H9 (cell line): ENCODE data around the gene HEXIM1. TPM values are rescaled to one million over a fixed set of nuclear protein-coding genes. Genes with fewer than 3 reads are reported as not detected.
A peak's percentile ranks its signal among the peaks of the same experiment; 100 is the strongest.

Experiments used
- DNase-seq: peaks from one replicate; pipeline ENCODE4 v3.0.0-alpha.2; 2017
- H2AFZ ChIP-seq: one replicate; pipeline ENCODE4 v1.6.1; 2013; ENCODE audit warnings: mild to moderate bottlenecking, low read length, control low read depth, moderate library complexity
- H2AK5ac ChIP-seq: 2 replicates; pipeline ENCODE4 v1.6.1; 2013; ENCODE audit warnings: low read length, control low read depth, mixed read lengths; ENCODE audit not compliant: insufficient read length
- H2BK120ac ChIP-seq: one replicate; pipeline ENCODE4 v1.6.1; 2013; ENCODE audit warnings: low read depth, mild to moderate bottlenecking, low read length, control low read depth, inconsistent platforms; ENCODE audit not compliant: poor library complexity, severe bottlenecking
- H2BK12ac ChIP-seq: 2 replicates; pipeline ENCODE4 v1.6.1; 2013; ENCODE audit warnings: low read length, control low read depth, mixed read lengths, low read depth; ENCODE audit not compliant: insufficient read length
- H2BK15ac ChIP-seq: 2 replicates; pipeline ENCODE4 v1.6.1; 2013; ENCODE audit warnings: low read depth, low read length, control low read depth
- H2BK20ac ChIP-seq: one replicate; pipeline ENCODE4 v1.6.1; 2013; ENCODE audit warnings: low read depth, mild to moderate bottlenecking, low read length, control low read depth, inconsistent platforms; ENCODE audit not compliant: poor library complexity, severe bottlenecking
- H2BK5ac ChIP-seq: 2 replicates; pipeline ENCODE4 v1.6.1; 2013; ENCODE audit warnings: low read length, control low read depth, mixed read lengths; ENCODE audit not compliant: insufficient read length
- H3K14ac ChIP-seq: 2 replicates; pipeline ENCODE4 v1.6.1; 2013; ENCODE audit warnings: low read length, control low read depth; ENCODE audit not compliant: insufficient read depth
- H3K18ac ChIP-seq: 2 replicates; pipeline ENCODE4 v1.6.1; 2013; ENCODE audit warnings: low read depth, mild to moderate bottlenecking, mixed read lengths, low read length, control low read depth; ENCODE audit not compliant: insufficient read length
- H3K23ac ChIP-seq: 2 replicates; pipeline ENCODE4 v1.6.1; 2013; ENCODE audit warnings: low read length, control low read depth, mixed read lengths, low read depth; ENCODE audit not compliant: insufficient read length
- H3K23me2 ChIP-seq: 2 replicates; pipeline ENCODE4 v1.6.1; 2013; ENCODE audit warnings: low read depth, mild to moderate bottlenecking, mixed read lengths, low read length, control low read depth; ENCODE audit not compliant: insufficient read length, poor library complexity, severe bottlenecking
- H3K27ac ChIP-seq: 2 replicates; pipeline ENCODE4 v1.5.1; 2013; ENCODE audit warnings: low read length, control low read depth, mixed read lengths, low read depth; ENCODE audit not compliant: insufficient read length
- H3K27me3 ChIP-seq: 2 replicates; pipeline ENCODE4 v1.6.1; 2013; ENCODE audit warnings: low read length, control low read depth, inconsistent platforms; ENCODE audit not compliant: insufficient read depth
- H3K4ac ChIP-seq: 2 replicates; pipeline ENCODE4 v1.6.1; 2013; ENCODE audit warnings: low read depth, mild to moderate bottlenecking, control low read depth, inconsistent platforms, low read length, moderate library complexity
- H3K4me1 ChIP-seq: 2 replicates; pipeline ENCODE4 v1.6.1; 2013; ENCODE audit warnings: low read length, control low read depth, inconsistent platforms; ENCODE audit not compliant: insufficient read depth
- H3K4me2 ChIP-seq: 2 replicates; pipeline ENCODE4 v1.6.1; 2013; ENCODE audit warnings: low read length, control low read depth, mixed read lengths; ENCODE audit not compliant: insufficient read length, insufficient read depth
- H3K56ac ChIP-seq: 2 replicates; pipeline ENCODE4 v1.6.1; 2013; ENCODE audit warnings: low read depth, mild to moderate bottlenecking, mixed read lengths, low read length, control low read depth; ENCODE audit not compliant: insufficient read length
- H3K79me1 ChIP-seq: 2 replicates; pipeline ENCODE4 v1.6.1; 2013; ENCODE audit warnings: low read depth, mild to moderate bottlenecking, moderate library complexity, low read length, control low read depth, inconsistent platforms; ENCODE audit not compliant: insufficient read depth, poor library complexity, severe bottlenecking
- H3K79me2 ChIP-seq: 2 replicates; pipeline ENCODE4 v1.6.1; 2013; ENCODE audit warnings: low read length, control low read depth, inconsistent platforms; ENCODE audit not compliant: insufficient read depth
- H3K9ac ChIP-seq: 2 replicates; pipeline ENCODE4 v1.6.1; 2013; ENCODE audit warnings: low read length, control low read depth, mixed read lengths; ENCODE audit not compliant: insufficient read length; ENCODE audit errors: extremely low read depth
- H3K9me3 ChIP-seq: one replicate; pipeline ENCODE4 v1.6.1; 2013; ENCODE audit warnings: low read depth, low read length, inconsistent platforms; ENCODE audit not compliant: control insufficient read depth
- H3T11ph ChIP-seq: one replicate; pipeline ENCODE4 v1.6.1; 2013; ENCODE audit warnings: mild to moderate bottlenecking, low read length, control low read depth, inconsistent platforms
- H4K20me1 ChIP-seq: one replicate; pipeline ENCODE4 v1.6.1; 2013; ENCODE audit not compliant: control insufficient read depth, insufficient read length, insufficient read depth
- H4K5ac ChIP-seq: 2 replicates; pipeline ENCODE4 v1.6.1; 2013; ENCODE audit warnings: low read depth, mild to moderate bottlenecking, mixed read lengths, low read length, control low read depth; ENCODE audit not compliant: insufficient read length
- H4K8ac ChIP-seq: replicated peaks from 2 replicates; pipeline ENCODE4 v1.6.1; 2013; ENCODE audit warnings: low read length, control low read depth, mixed read lengths, low read depth; ENCODE audit not compliant: insufficient read length
- H4K91ac ChIP-seq: 2 replicates; pipeline ENCODE4 v1.6.1; 2013; ENCODE audit warnings: low read depth, mild to moderate bottlenecking, moderate library complexity, mixed read lengths, low read length, control low read depth; ENCODE audit not compliant: insufficient read length
- H3K27ac Mint-ChIP-seq, 3 experiments: 2 replicates in 2 of 3; 3 replicates in 1 of 3; pipeline ENCODE4 v1.8.0; 2020 to 2021; ENCODE audit warnings: mixed read lengths in 3 of 3, mild to moderate bottlenecking in 1 of 3, moderate library complexity in 1 of 3
- H3K27me3 Mint-ChIP-seq: 2 replicates; pipeline ENCODE4 v1.8.0; 2021; ENCODE audit warnings: low read depth, mild to moderate bottlenecking, moderate library complexity, mixed read lengths
- H3K36me3 Mint-ChIP-seq, 3 experiments: 2 replicates in 2 of 3; 3 replicates in 1 of 3; pipeline ENCODE4 v1.8.0; 2020 to 2021; ENCODE audit warnings: low read depth in 3 of 3, mixed read lengths in 3 of 3; ENCODE audit not compliant: insufficient read depth in 1 of 3
- H3K4me1 Mint-ChIP-seq, 2 experiments: 2 replicates each; pipeline ENCODE4 v1.8.0; 2020; ENCODE audit warnings: mixed read lengths in 2 of 2
- H3K4me3 Mint-ChIP-seq, 2 experiments: 2 replicates in 1 of 2; 3 replicates in 1 of 2; pipeline ENCODE4 v1.8.0; 2020 to 2021; ENCODE audit warnings: mild to moderate bottlenecking in 2 of 2, mixed read lengths in 2 of 2, moderate library complexity in 1 of 2
- H3K9me3 Mint-ChIP-seq, 2 experiments: 2 replicates in 1 of 2; 3 replicates in 1 of 2; pipeline ENCODE4 v1.8.0; 2020; ENCODE audit warnings: mild to moderate bottlenecking in 2 of 2, mixed read lengths in 2 of 2, moderate library complexity in 1 of 2
- CTCF ChIP-seq: fragments of 200-600 bp; sonication (generic); conservative IDR thresholded peaks from 3 replicates; pipeline ENCODE4 v1.8.0; 2021; ENCODE audit warnings: antibody characterized with exemption, mild to moderate bottlenecking
- WGBS: extraction: QIAGEN DNeasy Blood & Tissue Kit; methylation state at CpG from one replicate; pipeline ENCODE4 v1.1.7; 2013; ENCODE audit warnings: missing lambda C conversion rate, low lambda C conversion rate, mixed read lengths; ENCODE audit not compliant: insufficient read length; ENCODE audit errors: extremely low coverage; 5-methylcytosine and 5-hydroxymethylcytosine counted together
- total RNA-seq: library from RNA; stranded (reverse); gene quantifications from 2 replicates; pipeline ENCODE4 v1.2.1, GENCODE V29; 2021

Gene HEXIM1
- total RNA-seq, 1 experiment from 2014 or later, result 32.4 TPM

DNA sequence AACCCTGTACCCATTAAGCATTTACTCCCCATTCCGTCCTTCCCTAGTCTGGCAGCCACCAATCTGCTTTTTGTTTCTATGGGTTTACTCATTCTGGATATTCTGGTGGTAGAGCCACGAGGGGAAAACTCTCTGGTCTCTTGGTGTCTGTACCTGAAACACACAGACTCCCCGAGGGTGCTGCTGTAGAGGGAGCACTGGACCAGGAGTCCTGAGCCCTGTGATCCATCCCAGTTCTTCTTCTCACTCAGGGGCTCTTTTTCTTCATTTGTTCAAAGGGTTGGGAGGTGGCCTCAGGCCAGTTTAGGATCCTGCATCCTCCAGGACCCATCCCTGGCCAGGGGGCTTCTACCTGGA is 27.5 kb downstream of the HEXIM1 start:
- no CpG with 5 or more reads among the region's 3 CpGs for WGBS
- H2BK15ac ChIP-seq, result 0 out of 2 replicates have a peak overlapping the region, but pooled peaks have one; percentile 24

More for the DNA sequence above, 27.5 kb downstream of the HEXIM1 start:
- Mint-ChIP-seq H3K4me3 (no peak overlapping the region), H3K4me1 (peaks cover 21 to 34% of the 10 kb centered on the region in 2 experiments), H3K27me3 (no peaks in the 10 kb centered on the region; the same call in 1 of the 2 replicates), H3K9me3 (no peaks in the 10 kb centered on the region), H3K27ac (no peak overlapping the region), H3K36me3 (peaks cover 0 to 3% (median 0%) of the 10 kb centered on the region in 3 experiments; a peak in 2 of 7 replicates)
- no peaks in the 10 kb centered on the region for H3K27me3 ChIP-seq
- no peak overlapping the region for H3K23ac ChIP-seq
- no peaks in the 10 kb centered on the region for H4K20me1 ChIP-seq
- H3K9me3 ChIP-seq, result no peaks in the 10 kb centered on the region
- H3K79me1 ChIP-seq, result no peaks in the 10 kb centered on the region
- no peak overlapping the region for H3K4me2 ChIP-seq
- H3K18ac ChIP-seq, result no peak overlapping the region
- no peak overlapping the region for H4K5ac ChIP-seq
- H3K79me2 ChIP-seq, result no peaks in the 10 kb centered on the region
- H3K4ac ChIP-seq, result no peak overlapping the region
- H3K27ac ChIP-seq, result no peak overlapping the region
- DNase-seq, result no peak
- H2BK120ac ChIP-seq, result no peak overlapping the region
- no peak overlapping the region for H3T11ph ChIP-seq
- no peak overlapping the region for H2BK5ac ChIP-seq
- TF ChIP-seq CTCF, result no peak
- no peak overlapping the region for H2AFZ ChIP-seq
- H3K56ac ChIP-seq, result no peak overlapping the region
- no peak overlapping the region for H2BK12ac ChIP-seq
- H3K14ac ChIP-seq, result no peak overlapping the region
- H3K23me2 ChIP-seq, result no peaks in the 10 kb centered on the region
- peaks cover 2% of the 10 kb centered on the region; the same call in 1 of the 2 replicates for H3K4me1 ChIP-seq
- no peak overlapping the region for H2BK20ac ChIP-seq
- no peak overlapping the region for H4K91ac ChIP-seq
- H2AK5ac ChIP-seq, result no peak overlapping the region
- H4K8ac ChIP-seq, result no peak overlapping the region
- no peak overlapping the region for H3K9ac ChIP-seq
